GM23338 (cell line): ENCODE measurements around the gene FUCA1. TPM values are rescaled to one million over a fixed set of nuclear protein-coding genes. Genes with fewer than 3 reads are reported as not detected.
"Not testable (repeated sequence)": the region's sequence is repeated elsewhere in the genome, so short reads cannot be mapped to it uniquely, and the experiment has no call there.

Experiments
- ATAC-seq: fragments of 200-7000 bp; cut with Tn5 transposase; 3 replicates; pipeline ENCODE4 v1.9.1; 2020
- DNase-seq: peaks from one replicate; pipeline ENCODE4 v3.0.0-alpha.2; 2015; ENCODE audit warnings: low spot score
- H2AFZ ChIP-seq: fragments of 200-600 bp; sonication (generic); 2 replicates; pipeline ENCODE4 v1.8.0; 2016; ENCODE audit warnings: antibody characterized with exemption, mild to moderate bottlenecking, moderate library complexity
- H3F3A ChIP-seq: fragments of 200-600 bp; sonication (generic); replicated peaks from 2 replicates; pipeline ENCODE4 v1.8.0; 2017; ENCODE audit warnings: antibody characterized with exemption, mixed run types, low read depth
- H3K27ac ChIP-seq: fragments of 200-600 bp; sonication (generic); 2 replicates; pipeline ENCODE4 v1.6.1; 2016; ENCODE audit warnings: low read depth
- H3K27me3 ChIP-seq: fragments of 200-600 bp; sonication (generic); 2 replicates; pipeline ENCODE4 v1.8.0; 2016; ENCODE audit warnings: mild to moderate bottlenecking, mixed run types, moderate library complexity; ENCODE audit not compliant: insufficient read depth
- H3K36me3 ChIP-seq: fragments of 200-600 bp; sonication (generic); 2 replicates; pipeline ENCODE4 v1.8.0; 2016; ENCODE audit warnings: mild to moderate bottlenecking; ENCODE audit not compliant: insufficient read depth
- H3K4me1 ChIP-seq: fragments of 200-600 bp; sonication (generic); 2 replicates; pipeline ENCODE4 v1.8.0; 2016; ENCODE audit warnings: mild to moderate bottlenecking, moderate library complexity; ENCODE audit not compliant: insufficient read depth
- H3K4me2 ChIP-seq: fragments of 200-600 bp; sonication (generic); 2 replicates; pipeline ENCODE4 v1.7.1; 2017; ENCODE audit warnings: mixed run types
- H3K4me3 ChIP-seq: fragments of 200-600 bp; sonication (generic); 2 replicates; pipeline ENCODE4 v1.6.1; 2016; ENCODE audit warnings: mixed run types
- H3K79me2 ChIP-seq: fragments of 200-600 bp; sonication (generic); replicated peaks from 2 replicates; pipeline ENCODE4 v1.8.0; 2017; ENCODE audit warnings: mild to moderate bottlenecking; ENCODE audit not compliant: insufficient read depth
- H3K9me2 ChIP-seq: fragments of 200-600 bp; sonication (generic); 2 replicates; pipeline ENCODE4 v1.8.0; 2017; ENCODE audit not compliant: insufficient read depth
- H4K20me1 ChIP-seq: fragments of 200-600 bp; sonication (generic); replicated peaks from 2 replicates; pipeline ENCODE4 v1.8.0; 2017; ENCODE audit warnings: mild to moderate bottlenecking; ENCODE audit not compliant: insufficient read depth
- H3K27ac Mint-ChIP-seq: 2 replicates; pipeline ENCODE4 v1.8.0; 2020; ENCODE audit warnings: inconsistent platforms, mild to moderate bottlenecking, moderate library complexity, mixed read lengths
- H3K27me3 Mint-ChIP-seq: 3 replicates; pipeline ENCODE4 v1.8.0; 2022; ENCODE audit warnings: low read depth, mild to moderate bottlenecking, moderate library complexity, mixed read lengths, inconsistent platforms; ENCODE audit not compliant: insufficient read depth, poor library complexity
- H3K36me3 Mint-ChIP-seq: 3 replicates; pipeline ENCODE4 v1.8.0; 2021; ENCODE audit warnings: low read depth, mild to moderate bottlenecking, inconsistent platforms, moderate library complexity, mixed read lengths
- H3K4me1 Mint-ChIP-seq: 3 replicates; pipeline ENCODE4 v1.8.0; 2020; ENCODE audit warnings: mild to moderate bottlenecking, inconsistent platforms, mixed read lengths
- H3K4me3 Mint-ChIP-seq: 3 replicates; pipeline ENCODE4 v1.8.0; 2021; ENCODE audit warnings: moderate library complexity, mild to moderate bottlenecking, inconsistent platforms, mixed read lengths
- H3K9me3 Mint-ChIP-seq: 3 replicates; pipeline ENCODE4 v1.8.0; 2020; ENCODE audit warnings: moderate library complexity, mild to moderate bottlenecking, inconsistent platforms, mixed read lengths
- EZH2 ChIP-seq: fragments of 200-600 bp; sonication (generic); IDR thresholded peaks from one replicate; pipeline ENCODE4 v1.8.0; 2017; ENCODE audit warnings: antibody characterized with exemption, mild to moderate bottlenecking, low read depth; ENCODE audit not compliant: unreplicated experiment
- STAT1 ChIP-seq: IDR thresholded peaks from one replicate; pipeline ENCODE4 v1.6.1; 2016; ENCODE audit warnings: antibody characterized with exemption; ENCODE audit not compliant: unreplicated experiment
- ZNF462 ChIP-seq: fragments of 250-450 bp; sonication (Bioruptor Pico); IDR thresholded peaks from 2 replicates; pipeline ENCODE4 v1.5.0; 2020; ENCODE audit warnings: mild to moderate bottlenecking, moderate library complexity
- polyA plus RNA-seq: library from polyadenylated mRNA; unstranded; fragments of >200 nt; fragmentation: Nextera tagmentation; extraction: Ambion mirVana; gene quantifications from 2 replicates; pipeline ENCODE4 v1.2.1, GENCODE V29; 2016
- total RNA-seq: library from RNA; depleted of rRNA; stranded (reverse); fragments of >200 nt; shearing (Covaris generic); gene quantifications from 2 replicates; pipeline ENCODE4 v1.2.3, GENCODE V29; 2014

The FUCA1 gene
- total and polyA plus RNA-seq, 2 experiments from 2014 or later = 4.4 to 8.5 TPM

GRCh38 chr1:23902321-23903278 lies 34.5 kb upstream of the FUCA1 start (continued):
- TF ChIP-seq ZNF462 (CRISPR knock-in tag) = no peak
- TF ChIP-seq STAT1 = no peak
- no peak for TF ChIP-seq EZH2

GRCh38 chr1:23900017-23900416 lies 31.9 kb upstream of the FUCA1 start:
- peak overlapping the region; percentile 18; the same call in 1 of the 2 replicates for H3K27ac Mint-ChIP-seq
- peaks cover 29% of the 10 kb centered on the region for H3K4me1 Mint-ChIP-seq
- H3F3A ChIP-seq, H3K36me3 ChIP-seq, DNase-seq, H3K36me3 Mint-ChIP-seq, H3K4me2 ChIP-seq, H3K9me2 ChIP-seq, H4K20me1 ChIP-seq, H2AFZ ChIP-seq, ATAC-seq, H3K4me3 Mint-ChIP-seq, H3K4me3 ChIP-seq, H3K27ac ChIP-seq, H3K79me2 ChIP-seq, H3K9me3 Mint-ChIP-seq: not testable (repeated sequence)
- H3K27me3 ChIP-seq = peaks cover 46% of the 10 kb centered on the region
- peaks cover 34% of the 10 kb centered on the region for H3K27me3 Mint-ChIP-seq
- peaks cover 19% of the 10 kb centered on the region for H3K4me1 ChIP-seq
